GM12873 (cell line): ENCODE measurements around the gene TMEM121.

Experiments used
- TF ChIP-seq, protein P1 (sequence below): IDR thresholded peaks from 2 replicates; pipeline ENCODE4 v1.5.1; 2012; ENCODE audit warnings: low read depth, mild to moderate bottlenecking, moderate library complexity, low read length, control low read depth; ENCODE audit not compliant: insufficient read depth; ENCODE audit errors: missing control alignments

Gene TMEM121

GRCh38 chr14:105563347-105563737 is 37.0 kb downstream of the TMEM121 start:
- TF ChIP-seq, protein P1, sequence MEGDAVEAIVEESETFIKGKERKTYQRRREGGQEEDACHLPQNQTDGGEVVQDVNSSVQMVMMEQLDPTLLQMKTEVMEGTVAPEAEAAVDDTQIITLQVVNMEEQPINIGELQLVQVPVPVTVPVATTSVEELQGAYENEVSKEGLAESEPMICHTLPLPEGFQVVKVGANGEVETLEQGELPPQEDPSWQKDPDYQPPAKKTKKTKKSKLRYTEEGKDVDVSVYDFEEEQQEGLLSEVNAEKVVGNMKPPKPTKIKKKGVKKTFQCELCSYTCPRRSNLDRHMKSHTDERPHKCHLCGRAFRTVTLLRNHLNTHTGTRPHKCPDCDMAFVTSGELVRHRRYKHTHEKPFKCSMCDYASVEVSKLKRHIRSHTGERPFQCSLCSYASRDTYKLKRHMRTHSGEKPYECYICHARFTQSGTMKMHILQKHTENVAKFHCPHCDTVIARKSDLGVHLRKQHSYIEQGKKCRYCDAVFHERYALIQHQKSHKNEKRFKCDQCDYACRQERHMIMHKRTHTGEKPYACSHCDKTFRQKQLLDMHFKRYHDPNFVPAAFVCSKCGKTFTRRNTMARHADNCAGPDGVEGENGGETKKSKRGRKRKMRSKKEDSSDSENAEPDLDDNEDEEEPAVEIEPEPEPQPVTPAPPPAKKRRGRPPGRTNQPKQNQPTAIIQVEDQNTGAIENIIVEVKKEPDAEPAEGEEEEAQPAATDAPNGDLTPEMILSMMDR: no peak

GRCh38 chr14:105568859-105569766 is 42.7 kb downstream of the TMEM121 start:
- TF ChIP-seq, protein P1: no peak

- TF ChIP-seq, protein P1: no peak
Measured at GRCh38 chr14:105570482-105570881, 44.1 kb downstream of the TMEM121 start.

- TF ChIP-seq, protein P1: no peak
Measured at GRCh38 chr14:105576525-105577088, 50.2 kb downstream of the TMEM121 start.

DNA sequence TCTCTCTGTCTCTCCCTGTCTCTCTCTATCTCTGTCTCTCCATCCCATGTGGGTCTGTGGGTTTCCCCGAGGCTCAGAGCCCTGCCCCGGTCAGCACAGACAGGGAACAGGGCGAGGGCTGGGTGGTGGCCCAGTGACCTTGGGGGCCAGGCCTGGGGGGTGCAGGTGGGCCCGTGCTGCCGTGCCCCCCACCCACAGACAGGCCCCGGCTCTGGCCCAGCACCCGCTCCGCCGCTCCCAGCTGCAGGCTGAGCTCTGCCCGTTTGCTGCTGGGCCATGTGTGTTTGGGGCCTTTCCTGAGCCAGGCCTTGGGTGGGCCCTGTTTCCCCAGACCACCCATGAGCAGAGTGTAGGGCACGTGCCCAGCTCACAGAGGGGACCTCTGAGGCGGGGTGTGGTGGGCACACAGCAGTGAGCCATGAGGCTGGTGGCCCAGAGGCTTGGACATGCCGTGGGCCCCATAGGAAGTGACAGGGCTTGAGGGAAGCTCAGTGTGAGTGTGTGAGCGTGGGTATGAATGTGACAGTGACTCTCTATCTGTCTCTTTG is 51.0 kb downstream of the TMEM121 start:
- TF ChIP-seq, protein P1: no peak

- TF ChIP-seq, protein P1: no peak
Measured at GRCh38 chr14:105578070-105578469, 51.7 kb downstream of the TMEM121 start.
